Measurements from ENCODE around the gene LGMN. TPM values are rescaled to one million over a fixed set of nuclear protein-coding genes. Genes with fewer than 3 reads are reported as not detected.

The LGMN gene
- total and polyA plus RNA-seq, 9 of the 15 experiments (the other 6 are each of a cell fraction or from before 2014, with no cell fraction given) = 0.05 to 1.4 (median 0.43) TPM; not detected in 2

DNA sequence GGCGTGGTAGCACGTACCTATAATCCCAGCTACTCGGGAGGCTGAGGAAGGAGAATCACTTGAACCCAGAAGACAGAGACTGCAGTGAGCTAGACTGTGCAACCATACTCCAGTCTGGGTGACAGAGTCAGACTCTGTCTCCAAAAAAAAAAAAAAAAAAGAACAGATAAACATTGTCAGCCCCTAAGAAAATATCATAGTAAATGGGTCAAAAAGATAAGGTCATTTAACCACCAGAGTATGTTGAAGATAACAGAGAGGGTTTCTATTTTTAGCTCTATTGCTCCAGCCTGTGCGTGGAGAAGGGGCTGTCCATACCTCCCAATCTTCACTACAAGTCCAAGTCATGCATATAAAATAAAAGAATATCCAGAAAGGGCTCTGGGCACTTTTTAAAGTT, 15.4 kb downstream of the LGMN start (continued):
- TF ChIP-seq, protein P1, sequence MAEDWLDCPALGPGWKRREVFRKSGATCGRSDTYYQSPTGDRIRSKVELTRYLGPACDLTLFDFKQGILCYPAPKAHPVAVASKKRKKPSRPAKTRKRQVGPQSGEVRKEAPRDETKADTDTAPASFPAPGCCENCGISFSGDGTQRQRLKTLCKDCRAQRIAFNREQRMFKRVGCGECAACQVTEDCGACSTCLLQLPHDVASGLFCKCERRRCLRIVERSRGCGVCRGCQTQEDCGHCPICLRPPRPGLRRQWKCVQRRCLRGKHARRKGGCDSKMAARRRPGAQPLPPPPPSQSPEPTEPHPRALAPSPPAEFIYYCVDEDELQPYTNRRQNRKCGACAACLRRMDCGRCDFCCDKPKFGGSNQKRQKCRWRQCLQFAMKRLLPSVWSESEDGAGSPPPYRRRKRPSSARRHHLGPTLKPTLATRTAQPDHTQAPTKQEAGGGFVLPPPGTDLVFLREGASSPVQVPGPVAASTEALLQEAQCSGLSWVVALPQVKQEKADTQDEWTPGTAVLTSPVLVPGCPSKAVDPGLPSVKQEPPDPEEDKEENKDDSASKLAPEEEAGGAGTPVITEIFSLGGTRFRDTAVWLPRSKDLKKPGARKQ (CRISPR knock-in tag; IDR thresholded peaks at IDR 0.05) = no peak
- TF ChIP-seq E2F3 (CRISPR knock-in tag; IDR thresholded peaks at IDR 0.05) (no peak), SMARCA4 (IDR thresholded peaks at IDR 0.05) (peak; percentile 47), HDAC8 (tag; IDR thresholded peaks at IDR 0.05) (no peak), TAL1 (IDR thresholded peaks at IDR 0.05) (peak; percentile 64), EP300 (IDR thresholded peaks at IDR 0.05; ENCODE audit: low read length) (peak; percentile 37), SIX5 (IDR thresholded peaks at IDR 0.05; ENCODE audit: borderline replicate concordance in 1 of 2, insufficient read depth in 1 of 2, low read depth in 1 of 2, low read length in 2 of 2) (no peak), DMBX1 (CRISPR knock-in tag; IDR thresholded peaks at IDR 0.05; ENCODE audit: borderline replicate concordance) (no peak), ELF1 (tag; IDR thresholded peaks at IDR 0.05) (no peak), MCM7 (IDR thresholded peaks at IDR 0.05) (no peak), POU5F1 (IDR thresholded peaks at IDR 0.05; ENCODE audit: borderline replicate concordance, low read depth, low read length, partially characterized antibody) (no peak), ZNF586 (CRISPR knock-in tag; conservative IDR thresholded peaks at IDR 0.05) (no peak), TBL1XR1 (IDR thresholded peaks at IDR 0.05; ENCODE audit: low read length in 2 of 2) (peak in 1 of 2 experiments; percentile 72; a peak in 1 of 4 replicates), NCOR1 (IDR thresholded peaks at IDR 0.05) (peak; percentile 70), TEAD4 (IDR thresholded peaks at IDR 0.05; ENCODE audit: low read length) (peak; percentile 55), TEAD4 (CRISPR knock-in tag; IDR thresholded peaks at IDR 0.05; ENCODE audit: borderline replicate concordance) (no peak), FUS (optimal IDR thresholded peaks at IDR 0.05; ENCODE audit: low read depth, low read length) (no peak), ZFX (CRISPR knock-in tag; IDR thresholded peaks at IDR 0.05) (no peak), GATAD2A (IDR thresholded peaks at IDR 0.05) (no peak), NFIX (CRISPR knock-in tag; IDR thresholded peaks at IDR 0.05; ENCODE audit: low read depth) (no peak), RHOXF2B (CRISPR knock-in tag; conservative IDR thresholded peaks at IDR 0.05) (no peak), CBFA2T2 (conservative IDR thresholded peaks at IDR 0.05) (peak; percentile 65), ZNF707 (CRISPR knock-in tag; conservative IDR thresholded peaks at IDR 0.05) (no peak), GABPA (tag; conservative IDR thresholded peaks at IDR 0.05; ENCODE audit: low read depth) (no peak), HNRNPLL (IDR thresholded peaks at IDR 0.05; ENCODE audit: low read depth, low read length, poor library complexity, severe bottlenecking) (no peak)
- TF ChIP-seq, protein P2, sequence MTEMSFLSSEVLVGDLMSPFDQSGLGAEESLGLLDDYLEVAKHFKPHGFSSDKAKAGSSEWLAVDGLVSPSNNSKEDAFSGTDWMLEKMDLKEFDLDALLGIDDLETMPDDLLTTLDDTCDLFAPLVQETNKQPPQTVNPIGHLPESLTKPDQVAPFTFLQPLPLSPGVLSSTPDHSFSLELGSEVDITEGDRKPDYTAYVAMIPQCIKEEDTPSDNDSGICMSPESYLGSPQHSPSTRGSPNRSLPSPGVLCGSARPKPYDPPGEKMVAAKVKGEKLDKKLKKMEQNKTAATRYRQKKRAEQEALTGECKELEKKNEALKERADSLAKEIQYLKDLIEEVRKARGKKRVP (CRISPR knock-in tag; IDR thresholded peaks at IDR 0.05) = no peak
- TF ChIP-seq, protein P3, sequence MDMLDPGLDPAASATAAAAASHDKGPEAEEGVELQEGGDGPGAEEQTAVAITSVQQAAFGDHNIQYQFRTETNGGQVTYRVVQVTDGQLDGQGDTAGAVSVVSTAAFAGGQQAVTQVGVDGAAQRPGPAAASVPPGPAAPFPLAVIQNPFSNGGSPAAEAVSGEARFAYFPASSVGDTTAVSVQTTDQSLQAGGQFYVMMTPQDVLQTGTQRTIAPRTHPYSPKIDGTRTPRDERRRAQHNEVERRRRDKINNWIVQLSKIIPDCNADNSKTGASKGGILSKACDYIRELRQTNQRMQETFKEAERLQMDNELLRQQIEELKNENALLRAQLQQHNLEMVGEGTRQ (CRISPR knock-in tag; IDR thresholded peaks at IDR 0.05) = no peak
